Hepatocyte (in vitro differentiated cells): Measurements from ENCODE around the gene CRX.

Source experiments
- CTCF ChIP-seq: fragments of 200-600 bp; sonication (generic); IDR thresholded peaks from 2 replicates; pipeline ENCODE4 v1.5.1; 2016; ENCODE audit warnings: antibody characterized with exemption, mild to moderate bottlenecking; ENCODE audit not compliant: poor library complexity
- EZH2 ChIP-seq: fragments of 200-600 bp; sonication (generic); IDR thresholded peaks from 2 replicates; pipeline ENCODE4 v1.6.1; 2016; ENCODE audit warnings: antibody characterized with exemption, mild to moderate bottlenecking, borderline replicate concordance
- EZH2phosphoT487 ChIP-seq: fragments of 200-600 bp; sonication (generic); IDR thresholded peaks from one replicate; pipeline ENCODE4 v1.6.1; 2018; ENCODE audit warnings: antibody characterized with exemption, mild to moderate bottlenecking, low read depth, moderate library complexity; ENCODE audit not compliant: unreplicated experiment, severe bottlenecking

GRCh38 chr19:47813304-47813994 is 8.3 kb upstream of the CRX start:
- TF ChIP-seq CTCF (peak; percentile 64), EZH2 (no peak), EZH2phosphoT487 (no peak)
